HepG2 (cell line): ENCODE measurements around the gene ZNF814. TPM values are rescaled to one million over a fixed set of nuclear protein-coding genes. Genes with fewer than 3 reads are reported as not detected.
"Not testable (repeated sequence)": the region's sequence is repeated elsewhere in the genome, so short reads cannot be mapped to it uniquely, and the experiment has no call there.

Source experiments
- CREM ChIP-seq, 2 experiments: sonication (generic) in 1 of 2; formaldehyde crosslinking in 1 of 2; IDR thresholded peaks; 2 replicates each; pipeline versions ENCODE4 v1.4.0 to v1.6.1; 2016 to 2020; ENCODE audit warnings: antibody characterized with exemption in 1 of 2, mild to moderate bottlenecking in 1 of 2, missing genetic modification reagents in 1 of 2
- ELF3 ChIP-seq: IDR thresholded peaks from 2 replicates; pipeline ENCODE4 v1.6.1; 2016; ENCODE audit warnings: missing genetic modification reagents, missing compliant biosample characterization
- ETV5 ChIP-seq: IDR thresholded peaks from 2 replicates; pipeline ENCODE4 v1.6.1; 2018; ENCODE audit warnings: missing biosample characterization, missing genetic modification reagents, inconsistent platforms, borderline replicate concordance
- FOXA3 ChIP-seq: IDR thresholded peaks from 2 replicates; pipeline ENCODE4 v1.6.1; 2016; ENCODE audit warnings: missing genetic modification reagents, missing compliant biosample characterization
- GATAD2A ChIP-seq: IDR thresholded peaks from 2 replicates; pipeline ENCODE4 v1.6.1; 2016
- HCFC1 ChIP-seq: fragments of 150-350 bp; IDR thresholded peaks from 2 replicates; pipeline ENCODE4 v1.6.1; 2014; ENCODE audit warnings: low read depth, low read length
- HNRNPLL ChIP-seq: fragments of 200-400 bp; formaldehyde crosslinking; IDR thresholded peaks from 2 replicates; pipeline ENCODE4 v1.6.1; 2017; ENCODE audit warnings: mild to moderate bottlenecking, low read depth, low read length; ENCODE audit not compliant: poor library complexity, severe bottlenecking
- KDM5B ChIP-seq: sonication (generic); formaldehyde crosslinking; IDR thresholded peaks from 2 replicates; pipeline ENCODE4 v1.4.0; 2020; ENCODE audit warnings: missing genetic modification reagents, mild to moderate bottlenecking, borderline replicate concordance
- MXI1 ChIP-seq: IDR thresholded peaks from 3 replicates; pipeline ENCODE4 v1.6.1; 2012; ENCODE audit warnings: low read depth, low read length, inconsistent platforms, borderline replicate concordance
- NFATC3 ChIP-seq: sonication (generic); formaldehyde crosslinking; IDR thresholded peaks from 2 replicates; pipeline ENCODE4 v1.5.1; 2020; ENCODE audit warnings: mild to moderate bottlenecking, missing genetic modification reagents
- PHF8 ChIP-seq: sonication (generic); formaldehyde crosslinking; IDR thresholded peaks from 2 replicates; pipeline ENCODE4 v1.5.0; 2020; ENCODE audit warnings: missing genetic modification reagents
- POLR2AphosphoS2 ChIP-seq: IDR thresholded peaks from 2 replicates; pipeline ENCODE4 v1.6.1; 2011; ENCODE audit warnings: low read depth, low read length, improper control_type of control experiment
- POLR2AphosphoS5 ChIP-seq: IDR thresholded peaks from 2 replicates; pipeline ENCODE4 v1.6.1; 2012; ENCODE audit warnings: low read depth, low read length
- SAP130 ChIP-seq: IDR thresholded peaks from 2 replicates; pipeline ENCODE4 v1.6.1; 2016; ENCODE audit warnings: low read depth
- SPEN ChIP-seq: sonication (generic); formaldehyde crosslinking; IDR thresholded peaks from 2 replicates; pipeline ENCODE4 v1.5.1; 2020; ENCODE audit warnings: low read depth, mild to moderate bottlenecking, missing genetic modification reagents
- TEAD3 ChIP-seq: optimal IDR thresholded peaks from 2 replicates; pipeline ENCODE3; 2016; ENCODE audit warnings: borderline replicate concordance
- ZFP90 ChIP-seq: sonication (generic); formaldehyde crosslinking; IDR thresholded peaks from 2 replicates; pipeline ENCODE4 v1.8.0; 2022; ENCODE audit warnings: missing genetic modification reagents, mild to moderate bottlenecking, inconsistent platforms, borderline replicate concordance
- ZFX ChIP-seq: sonication (generic); formaldehyde crosslinking; IDR thresholded peaks from 2 replicates; pipeline ENCODE4 v1.4.0; 2020; ENCODE audit warnings: mild to moderate bottlenecking, low read depth, missing genetic modification reagents, moderate library complexity
- ZNF143 ChIP-seq: sonication (generic); formaldehyde crosslinking; IDR thresholded peaks from 2 replicates; pipeline ENCODE4 v1.4.0; 2020; ENCODE audit warnings: missing genetic modification reagents
- ZNF644 ChIP-seq: IDR thresholded peaks from 2 replicates; pipeline ENCODE4 v1.6.1; 2016; ENCODE audit warnings: low read depth
- polyA plus RNA-seq, 8 experiments: library from polyadenylated mRNA; depleted of rRNA in 3 of 8; stranded (reverse) in 7 of 8; unstranded in 1 of 8; fragments of >200 nt; fragmentation: Illumina TruSeq in 4 of 8; extraction: Trizol in 4 of 8; gene quantifications; 2 replicates each; pipeline versions ENCODE4 v1.2.1 to v1.2.3, GENCODE V29; 2011 to 2016; ENCODE audit warnings: low read depth in 4 of 8, missing spikeins in 1 of 8, mixed read lengths in 1 of 8; ENCODE audit not compliant: insufficient read depth in 1 of 8
- total RNA-seq, 5 experiments: library from RNA; depleted of rRNA; stranded (reverse); fragments of >200 nt; fragmentation: Illumina TruSeq; extraction: Trizol; gene quantifications; 2 replicates each; pipeline ENCODE4 v1.2.3, GENCODE V29; 2016; ENCODE audit warnings: low read depth in 1 of 5
- TF ChIP-seq, protein P1 (sequence below): sonication (generic); formaldehyde crosslinking; IDR thresholded peaks from 2 replicates; pipeline ENCODE4 v1.4.0; 2020; ENCODE audit warnings: missing genetic modification reagents, borderline replicate concordance
- TF ChIP-seq, protein P2 (sequence below): sonication (generic); formaldehyde crosslinking; IDR thresholded peaks from 2 replicates; pipeline ENCODE4 v1.4.0; 2020; ENCODE audit warnings: missing genetic modification reagents

ZNF814 gene
- total and polyA plus RNA-seq, 2 of the 13 experiments (the other 11 are each of a cell fraction or from before 2014, with no cell fraction given): 2.5 to 3.4 TPM

DNA sequence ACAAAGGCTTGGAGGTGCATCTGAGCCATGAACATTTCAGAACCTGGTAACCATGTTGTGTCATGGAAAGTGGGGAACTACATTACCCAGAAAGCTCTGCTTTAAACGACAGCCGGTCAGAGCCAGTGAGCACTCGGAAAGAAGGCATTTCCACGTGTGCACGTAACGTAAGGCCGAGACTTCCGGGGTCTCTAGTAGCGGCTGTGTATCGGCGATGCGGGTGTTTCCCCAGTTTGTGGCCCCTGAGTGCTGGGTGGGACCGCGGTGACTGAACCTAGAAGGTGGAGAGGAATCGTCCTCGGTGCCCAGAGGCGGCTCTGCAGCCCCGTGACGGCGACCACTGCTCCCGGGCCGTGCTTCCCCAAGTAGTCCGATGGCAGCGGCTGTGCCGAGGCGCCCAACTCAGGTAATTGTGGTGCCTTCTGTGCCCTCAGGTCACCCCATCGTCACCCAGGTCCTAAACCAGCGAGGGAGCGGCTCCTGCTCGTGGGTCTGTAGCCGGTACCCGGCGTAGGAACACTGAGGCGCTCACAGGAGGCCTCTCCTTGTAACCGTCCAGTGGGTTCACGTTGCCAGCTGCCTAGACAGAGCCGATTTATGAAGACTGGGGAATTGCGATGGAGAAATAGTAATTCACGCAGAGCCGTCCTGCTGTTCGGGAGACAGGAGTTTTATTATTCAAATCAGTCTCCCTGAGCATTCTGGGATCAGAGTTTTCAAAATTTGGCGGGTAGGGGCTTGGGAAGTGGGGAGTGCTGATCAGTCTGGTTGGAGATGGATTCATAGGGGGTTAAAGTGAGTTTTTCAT lies 39.0 kb downstream of the ZNF814 start, which contains the start of gene ZNF587 (continued):
- TF ChIP-seq, protein P1, sequence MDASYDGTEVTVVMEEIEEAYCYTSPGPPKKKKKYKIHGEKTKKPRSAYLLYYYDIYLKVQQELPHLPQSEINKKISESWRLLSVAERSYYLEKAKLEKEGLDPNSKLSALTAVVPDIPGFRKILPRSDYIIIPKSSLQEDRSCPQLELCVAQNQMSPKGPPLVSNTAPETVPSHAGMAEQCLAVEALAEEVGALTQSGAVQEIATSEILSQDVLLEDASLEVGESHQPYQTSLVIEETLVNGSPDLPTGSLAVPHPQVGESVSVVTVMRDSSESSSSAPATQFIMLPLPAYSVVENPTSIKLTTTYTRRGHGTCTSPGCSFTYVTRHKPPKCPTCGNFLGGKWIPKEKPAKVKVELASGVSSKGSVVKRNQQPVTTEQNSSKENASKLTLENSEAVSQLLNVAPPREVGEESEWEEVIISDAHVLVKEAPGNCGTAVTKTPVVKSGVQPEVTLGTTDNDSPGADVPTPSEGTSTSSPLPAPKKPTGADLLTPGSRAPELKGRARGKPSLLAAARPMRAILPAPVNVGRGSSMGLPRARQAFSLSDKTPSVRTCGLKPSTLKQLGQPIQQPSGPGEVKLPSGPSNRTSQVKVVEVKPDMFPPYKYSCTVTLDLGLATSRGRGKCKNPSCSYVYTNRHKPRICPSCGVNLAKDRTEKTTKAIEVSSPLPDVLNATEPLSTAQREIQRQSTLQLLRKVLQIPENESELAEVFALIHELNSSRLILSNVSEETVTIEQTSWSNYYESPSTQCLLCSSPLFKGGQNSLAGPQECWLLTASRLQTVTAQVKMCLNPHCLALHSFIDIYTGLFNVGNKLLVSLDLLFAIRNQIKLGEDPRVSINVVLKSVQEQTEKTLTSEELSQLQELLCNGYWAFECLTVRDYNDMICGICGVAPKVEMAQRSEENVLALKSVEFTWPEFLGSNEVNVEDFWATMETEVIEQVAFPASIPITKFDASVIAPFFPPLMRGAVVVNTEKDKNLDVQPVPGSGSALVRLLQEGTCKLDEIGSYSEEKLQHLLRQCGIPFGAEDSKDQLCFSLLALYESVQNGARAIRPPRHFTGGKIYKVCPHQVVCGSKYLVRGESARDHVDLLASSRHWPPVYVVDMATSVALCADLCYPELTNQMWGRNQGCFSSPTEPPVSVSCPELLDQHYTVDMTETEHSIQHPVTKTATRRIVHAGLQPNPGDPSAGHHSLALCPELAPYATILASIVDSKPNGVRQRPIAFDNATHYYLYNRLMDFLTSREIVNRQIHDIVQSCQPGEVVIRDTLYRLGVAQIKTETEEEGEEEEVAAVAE (CRISPR knock-in tag): peak; percentile 90; the same call in 1 of the 2 replicates
- 0 out of 2 replicates have a peak, but pooled peaks have one; percentile 46 for TF ChIP-seq POLR2AphosphoS2
- peak; percentile 94 for TF ChIP-seq ZNF143 (CRISPR knock-in tag)
- TF ChIP-seq NFATC3 (CRISPR knock-in tag): 0 out of 2 replicates have a peak, but pooled peaks have one; percentile 34
- peak; percentile 93 for TF ChIP-seq CREM (IDR thresholded peaks at IDR 0.05)
- TF ChIP-seq CREM (CRISPR knock-in tag; IDR thresholded peaks at IDR 0.05): not testable (repeated sequence)
- 0 out of 2 replicates have a peak, but pooled peaks have one; percentile 10 for TF ChIP-seq FOXA3 (CRISPR knock-in tag)
- peak; percentile 84 for TF ChIP-seq HCFC1
- peak; percentile 59 for TF ChIP-seq PHF8 (CRISPR knock-in tag)
- TF ChIP-seq, protein P2, sequence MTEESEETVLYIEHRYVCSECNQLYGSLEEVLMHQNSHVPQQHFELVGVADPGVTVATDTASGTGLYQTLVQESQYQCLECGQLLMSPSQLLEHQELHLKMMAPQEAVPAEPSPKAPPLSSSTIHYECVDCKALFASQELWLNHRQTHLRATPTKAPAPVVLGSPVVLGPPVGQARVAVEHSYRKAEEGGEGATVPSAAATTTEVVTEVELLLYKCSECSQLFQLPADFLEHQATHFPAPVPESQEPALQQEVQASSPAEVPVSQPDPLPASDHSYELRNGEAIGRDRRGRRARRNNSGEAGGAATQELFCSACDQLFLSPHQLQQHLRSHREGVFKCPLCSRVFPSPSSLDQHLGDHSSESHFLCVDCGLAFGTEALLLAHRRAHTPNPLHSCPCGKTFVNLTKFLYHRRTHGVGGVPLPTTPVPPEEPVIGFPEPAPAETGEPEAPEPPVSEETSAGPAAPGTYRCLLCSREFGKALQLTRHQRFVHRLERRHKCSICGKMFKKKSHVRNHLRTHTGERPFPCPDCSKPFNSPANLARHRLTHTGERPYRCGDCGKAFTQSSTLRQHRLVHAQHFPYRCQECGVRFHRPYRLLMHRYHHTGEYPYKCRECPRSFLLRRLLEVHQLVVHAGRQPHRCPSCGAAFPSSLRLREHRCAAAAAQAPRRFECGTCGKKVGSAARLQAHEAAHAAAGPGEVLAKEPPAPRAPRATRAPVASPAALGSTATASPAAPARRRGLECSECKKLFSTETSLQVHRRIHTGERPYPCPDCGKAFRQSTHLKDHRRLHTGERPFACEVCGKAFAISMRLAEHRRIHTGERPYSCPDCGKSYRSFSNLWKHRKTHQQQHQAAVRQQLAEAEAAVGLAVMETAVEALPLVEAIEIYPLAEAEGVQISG (CRISPR knock-in tag): peak; percentile 82
- TF ChIP-seq KDM5B (CRISPR knock-in tag): 0 out of 2 replicates have a peak, but pooled peaks have one; percentile 22
- peak; percentile 62; the same call in 1 of the 2 replicates for TF ChIP-seq ZNF644 (CRISPR knock-in tag)
- TF ChIP-seq TEAD3: peak; percentile 58
- TF ChIP-seq ZFX (CRISPR knock-in tag): peak; percentile 75
- TF ChIP-seq POLR2AphosphoS5: peak; percentile 52; the same call in 1 of the 2 replicates
- TF ChIP-seq SPEN (CRISPR knock-in tag): peak; percentile 71
- 0 out of 2 replicates have a peak, but pooled peaks have one; percentile 18 for TF ChIP-seq GATAD2A (CRISPR knock-in tag)
- peak; percentile 54; the same call in 1 of the 2 replicates for TF ChIP-seq ELF3 (CRISPR knock-in tag)
- peak; percentile 87; the same call in 1 of the 3 replicates for TF ChIP-seq MXI1
- peak; percentile 86 for TF ChIP-seq SAP130 (CRISPR knock-in tag)
- TF ChIP-seq HNRNPLL: peak; percentile 20
- peak; percentile 50; the same call in 1 of the 2 replicates for TF ChIP-seq ZFP90 (CRISPR knock-in tag)
- TF ChIP-seq ETV5 (CRISPR knock-in tag): peak; percentile 28; the same call in 1 of the 2 replicates
